Ammon's horn (tissue), 1 donor: ENCODE data around the gene HEATR5A.
"Not testable (repeated sequence)": the region's sequence is repeated elsewhere in the genome, so short reads cannot be mapped to it uniquely, and the experiment has no call there.

Experiments used
- DNase-seq: peaks from one replicate; pipeline ENCODE4 v3.0.0-alpha.2; 2016; ENCODE audit warnings: low spot score

Gene HEATR5A

DNA sequence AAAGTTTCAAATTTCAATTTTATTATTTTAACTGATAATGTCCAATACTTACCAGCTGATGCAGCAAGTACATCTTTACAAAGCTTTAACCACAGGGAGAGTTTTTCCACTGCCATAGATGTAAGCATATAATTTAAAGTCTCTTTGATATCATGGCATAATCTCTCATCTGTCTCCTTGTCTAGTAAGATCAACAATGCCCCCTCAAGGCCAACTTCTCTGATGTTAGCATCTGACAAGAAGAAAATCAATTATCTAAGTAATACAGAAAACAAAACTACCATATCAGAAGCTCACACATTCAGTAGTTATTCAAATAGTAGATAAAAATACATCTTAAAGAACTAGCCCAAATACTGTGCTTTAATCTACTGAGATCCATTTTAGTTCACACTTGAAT lies 94.2 kb downstream of the HEATR5A start:
- DNase-seq, result no peak

DNA sequence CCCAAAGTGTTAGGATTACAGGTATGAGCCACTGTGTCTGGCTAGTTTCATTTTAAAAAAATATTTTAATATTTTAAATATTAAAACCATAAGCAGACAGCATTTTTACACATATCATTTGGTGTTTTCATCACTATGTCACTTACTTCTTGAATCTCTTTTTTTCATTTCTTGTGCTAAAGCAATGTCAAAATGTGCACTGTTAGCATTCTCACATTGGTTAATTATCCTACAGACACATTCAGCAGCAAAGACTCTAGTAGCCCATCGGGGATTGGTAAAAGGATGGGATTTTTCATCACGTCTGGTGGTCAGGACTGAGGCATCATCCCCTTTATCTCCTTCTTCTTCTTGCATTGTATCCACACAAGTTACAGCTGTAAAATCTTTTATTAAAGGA lies 96.9 kb downstream of the HEATR5A start:
- no peak for DNase-seq

GRCh38 chr14:31320922-31321766 lies 99.2 kb downstream of the HEATR5A start:
- no peak for DNase-seq

- peak; percentile 60 for DNase-seq
Observed at GRCh38 chr14:31320216-31320615, 100.1 kb downstream of the HEATR5A start.

DNA sequence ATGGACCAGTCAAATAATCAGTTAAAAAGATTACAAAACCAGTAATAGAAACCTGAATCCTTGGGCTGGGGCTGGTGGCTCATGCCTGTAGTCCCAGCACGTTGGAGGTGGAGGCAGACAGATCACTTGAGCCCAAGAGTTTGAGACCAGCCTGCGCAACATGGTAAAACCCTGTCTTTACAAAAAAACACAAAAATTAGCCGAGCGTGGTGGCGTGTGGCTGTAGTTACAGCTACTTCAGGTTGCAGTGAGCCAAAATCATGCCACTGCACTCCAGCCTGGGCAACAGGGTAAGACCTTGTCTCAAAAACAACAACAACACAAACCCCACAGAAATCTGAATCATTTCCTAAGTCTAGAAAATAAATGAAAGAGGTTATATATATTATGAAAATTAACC lies 100.6 kb downstream of the HEATR5A start:
- DNase-seq, result no peak

DNA sequence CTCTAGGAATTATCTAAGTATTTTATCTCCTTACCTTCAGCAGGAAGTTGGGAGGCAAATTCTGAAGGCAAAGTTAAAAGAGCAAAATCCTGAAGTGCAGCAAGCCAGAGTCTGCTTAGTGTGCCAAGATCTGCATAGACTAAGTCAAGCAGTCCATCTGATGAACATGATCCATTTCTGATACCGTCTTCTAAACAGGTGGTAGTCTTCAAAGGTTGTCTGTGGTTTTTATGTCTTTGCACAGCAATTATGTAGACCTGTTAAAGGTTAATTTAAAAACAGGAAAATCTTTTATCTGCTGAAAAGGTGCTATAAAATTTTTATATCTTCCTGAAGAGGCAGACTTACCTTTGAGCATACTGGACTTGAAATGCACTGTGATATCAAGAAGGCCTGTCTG lies 107.4 kb downstream of the HEATR5A start:
- DNase-seq, result no peak

GRCh38 chr14:31312370-31312769 lies 108.0 kb downstream of the HEATR5A start:
- not testable (repeated sequence) for DNase-seq

GRCh38 chr14:31307618-31308017 lies 112.7 kb downstream of the HEATR5A start:
- DNase-seq, result no peak

- no peak for DNase-seq
Observed at GRCh38 chr14:31307198-31307597, 113.2 kb downstream of the HEATR5A start.

- no peak for DNase-seq
Observed at GRCh38 chr14:31303654-31304053, 116.7 kb downstream of the HEATR5A start.

GRCh38 chr14:31300883-31301282 lies 119.5 kb downstream of the HEATR5A start:
- no peak for DNase-seq

DNA sequence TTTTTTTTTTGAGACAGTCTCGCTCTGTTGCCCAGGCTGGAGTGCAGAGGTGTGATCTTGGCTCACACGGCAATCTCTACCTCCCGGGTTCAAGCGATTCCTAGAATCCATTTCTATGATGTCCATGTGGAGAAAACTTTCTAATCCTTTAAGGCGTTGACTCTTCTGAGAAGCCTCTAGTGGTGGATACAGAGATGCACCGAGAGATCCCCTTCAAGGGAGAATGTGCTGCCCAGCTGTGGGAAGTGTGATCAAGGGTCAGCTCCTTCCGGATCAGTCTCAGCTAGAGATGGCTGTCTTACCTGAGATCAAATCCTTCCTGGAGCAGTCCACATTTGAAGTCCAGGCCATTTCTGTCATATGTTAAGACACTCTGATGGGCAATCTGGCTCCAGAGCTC lies 120.1 kb downstream of the HEATR5A start:
- no peak for DNase-seq

DNA sequence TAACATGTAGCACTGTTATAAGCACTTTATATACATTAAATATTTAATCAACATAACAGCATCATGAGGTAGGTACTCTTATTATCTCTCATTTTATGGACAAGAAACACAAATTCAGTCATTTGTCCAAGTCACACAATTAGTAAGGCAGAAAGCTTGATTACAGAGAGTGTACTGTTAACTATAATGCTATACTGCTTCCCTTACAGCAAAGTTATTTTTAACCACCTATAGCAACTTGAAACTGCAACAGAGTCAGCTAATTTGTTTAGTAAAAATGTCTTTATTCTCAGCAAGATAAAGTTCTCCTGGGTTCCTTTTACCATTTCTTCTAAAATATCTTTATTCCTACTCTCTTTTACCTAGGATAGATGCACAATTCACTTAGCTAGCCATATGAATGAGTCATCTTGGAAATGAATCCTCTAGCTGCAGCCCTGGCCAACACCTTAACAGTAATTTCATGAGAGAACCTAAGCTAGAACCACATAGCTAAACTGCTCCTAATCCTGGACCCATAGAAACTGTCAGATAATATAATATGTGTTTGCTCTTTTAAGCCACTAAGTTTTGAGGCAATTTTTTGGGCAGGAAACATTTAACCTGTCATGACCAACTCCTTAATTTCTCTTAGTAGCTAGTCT lies 122.5 kb downstream of the HEATR5A start:
- DNase-seq, result no peak

- no peak for DNase-seq
Observed at GRCh38 chr14:31297112-31297511, 123.2 kb downstream of the HEATR5A start.

DNA sequence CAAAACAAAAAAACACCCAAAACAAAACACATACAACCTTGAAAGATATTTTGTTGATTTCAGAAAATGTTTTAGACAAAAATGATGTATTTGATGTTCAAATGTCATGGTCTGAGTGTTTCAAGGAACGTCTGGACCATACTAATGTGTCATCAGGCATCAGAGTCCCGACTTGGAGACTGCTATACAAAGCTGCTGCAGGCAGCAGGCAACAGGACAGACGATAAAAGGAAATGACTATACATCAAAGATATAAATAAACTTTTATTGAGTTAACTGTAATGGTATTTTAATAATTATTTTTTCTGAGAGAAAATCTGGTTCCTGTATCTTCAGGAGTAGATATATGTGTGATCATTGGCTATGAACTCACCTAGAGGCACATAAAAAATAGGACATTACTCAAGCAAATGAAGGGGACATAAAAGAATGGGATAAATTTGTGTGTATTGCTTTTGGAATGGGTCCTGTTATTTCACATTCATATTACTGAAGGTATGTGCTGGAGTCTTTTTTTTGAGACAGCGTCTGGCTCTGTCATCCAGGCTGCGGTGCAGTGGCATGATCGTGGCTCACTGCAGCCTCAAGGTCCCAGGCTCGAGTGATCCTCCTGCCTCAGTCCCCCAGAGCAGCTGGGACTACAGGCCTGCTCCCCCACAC lies 125.5 kb downstream of the HEATR5A start:
- DNase-seq, result no peak

GRCh38 chr14:31292937-31293616 lies 127.3 kb downstream of the HEATR5A start:
- no peak for DNase-seq

DNA sequence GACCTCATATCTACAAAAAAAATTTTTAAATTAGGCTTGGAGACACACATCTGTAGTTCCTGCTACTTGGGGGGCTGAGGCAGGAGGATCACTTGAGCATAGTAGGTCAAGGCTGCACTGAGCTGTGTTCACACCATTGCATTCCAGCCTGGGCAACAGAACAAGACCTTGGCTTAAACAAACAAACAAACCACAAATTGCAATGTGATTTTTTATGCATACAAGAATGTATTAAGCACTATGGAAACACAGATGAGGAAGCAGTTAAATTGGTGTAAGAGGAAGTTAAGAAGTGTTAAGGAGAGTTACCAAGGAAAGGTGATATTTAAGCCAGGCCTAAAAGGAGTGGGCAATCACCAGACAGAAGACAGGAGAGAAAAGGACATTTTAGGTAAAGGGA lies 129.1 kb downstream of the HEATR5A start:
- DNase-seq, result no peak

- no peak for DNase-seq
Observed at GRCh38 chr14:31287294-31287972, 132.9 kb downstream of the HEATR5A start.

DNA sequence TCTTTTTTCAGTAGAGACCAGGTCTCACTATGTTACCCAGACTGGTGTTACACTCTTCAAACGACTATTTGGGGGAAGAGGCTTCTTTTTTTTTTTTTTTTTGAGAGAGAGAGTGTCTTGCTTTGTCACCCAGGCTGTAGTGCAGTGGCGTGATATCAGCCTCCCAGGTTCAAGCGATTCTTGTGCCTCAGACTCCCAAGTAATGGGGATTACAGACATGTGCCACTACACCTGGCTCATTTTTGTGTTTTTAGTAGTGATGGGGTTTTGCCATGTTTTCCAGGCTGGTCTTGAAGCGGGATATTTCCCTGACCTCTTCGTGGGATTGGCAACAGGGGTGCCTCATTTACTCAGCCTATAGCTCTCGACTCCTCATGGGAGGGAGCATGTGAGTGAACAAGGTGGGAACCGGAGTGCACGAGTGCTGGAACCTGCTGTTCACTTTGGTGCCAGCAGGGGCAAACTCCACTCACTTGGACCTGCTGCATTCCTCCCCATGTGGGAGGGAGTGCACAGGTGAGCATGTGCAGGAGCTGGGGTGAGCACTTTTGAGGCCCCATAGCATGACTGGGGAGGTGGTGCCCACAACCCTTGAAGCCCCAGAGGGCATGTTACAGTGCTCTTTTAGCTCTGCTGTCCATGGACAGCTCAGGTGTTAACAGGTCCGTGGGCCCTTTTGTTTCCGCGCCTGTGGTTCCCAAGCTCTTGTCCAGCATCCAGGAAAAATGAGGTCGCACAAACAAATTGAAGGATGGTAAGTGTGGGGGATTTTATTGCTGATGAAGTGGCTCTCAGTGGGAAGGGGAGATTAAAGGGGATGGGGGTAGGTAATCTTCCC lies 133.7 kb downstream of the HEATR5A start:
- DNase-seq, result no peak

GRCh38 chr14:31283578-31284252 lies 136.6 kb downstream of the HEATR5A start:
- no peak for DNase-seq
